Epithelial cell of esophagus (primary cell): ENCODE data around the gene GJB4.

Source experiments
- DNase-seq: peaks from one replicate; pipeline ENCODE4 v3.0.0; 2010; ENCODE audit warnings: low read depth
- H3K4me3 ChIP-seq: 2 replicates; pipeline ENCODE4 v1.5.1; 2011; ENCODE audit warnings: mild to moderate bottlenecking, low read length, control low read depth
- TF ChIP-seq, protein P1 (sequence below): IDR thresholded peaks from 2 replicates; pipeline ENCODE4 v1.5.1; 2011; ENCODE audit warnings: low read depth, mild to moderate bottlenecking, low read length, control low read depth, inconsistent platforms; ENCODE audit not compliant: insufficient read depth; ENCODE audit errors: missing control alignments

GJB4 gene

DNA sequence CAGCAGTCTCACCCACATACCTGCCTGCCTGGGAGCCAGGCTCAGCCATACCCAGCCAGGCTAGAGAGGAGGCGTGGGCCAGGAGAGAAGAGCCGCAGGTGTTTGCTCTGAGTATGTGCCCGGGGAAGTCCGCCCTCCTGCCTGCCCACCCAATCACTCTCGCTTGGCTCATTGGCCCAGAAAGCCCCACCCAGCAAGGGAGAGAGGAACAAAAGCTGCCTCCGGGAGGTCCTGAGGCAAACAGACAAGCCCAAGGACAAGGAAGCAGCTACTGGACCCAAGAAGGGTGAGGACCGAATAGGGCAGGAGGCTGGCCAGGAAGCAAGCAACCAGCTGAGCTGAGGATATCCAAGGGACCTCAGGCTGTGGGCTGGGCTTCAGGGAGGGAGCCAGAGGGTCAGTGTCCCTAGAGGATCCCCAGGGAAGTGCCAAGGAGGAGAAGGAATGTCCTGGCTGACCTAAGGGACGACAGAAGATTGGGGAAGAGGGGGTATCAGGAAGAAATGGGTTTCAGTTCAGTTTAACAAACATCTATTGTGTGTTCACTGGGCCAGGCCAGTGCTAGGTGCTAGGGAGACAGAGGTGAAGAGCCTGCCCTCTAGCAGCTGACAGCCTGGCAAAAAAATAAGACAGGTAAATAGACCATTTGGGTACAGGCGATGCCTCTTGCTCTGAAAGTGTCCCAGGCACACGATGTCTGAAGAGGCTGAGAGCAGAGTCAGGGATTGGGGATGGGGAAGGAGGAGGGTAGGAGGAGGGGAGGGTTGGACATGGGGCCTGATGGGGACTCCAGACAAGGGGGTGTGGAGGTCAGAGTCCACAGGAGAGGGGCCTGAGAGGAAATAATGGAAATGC lies at the start of gene GJB4:
Gene GJB4 (plus strand): TSS at position 238 of the 855 bp plus-strand sequence. CDS start 1,515 bp downstream, outside the sequence.
- TF ChIP-seq, protein P1, sequence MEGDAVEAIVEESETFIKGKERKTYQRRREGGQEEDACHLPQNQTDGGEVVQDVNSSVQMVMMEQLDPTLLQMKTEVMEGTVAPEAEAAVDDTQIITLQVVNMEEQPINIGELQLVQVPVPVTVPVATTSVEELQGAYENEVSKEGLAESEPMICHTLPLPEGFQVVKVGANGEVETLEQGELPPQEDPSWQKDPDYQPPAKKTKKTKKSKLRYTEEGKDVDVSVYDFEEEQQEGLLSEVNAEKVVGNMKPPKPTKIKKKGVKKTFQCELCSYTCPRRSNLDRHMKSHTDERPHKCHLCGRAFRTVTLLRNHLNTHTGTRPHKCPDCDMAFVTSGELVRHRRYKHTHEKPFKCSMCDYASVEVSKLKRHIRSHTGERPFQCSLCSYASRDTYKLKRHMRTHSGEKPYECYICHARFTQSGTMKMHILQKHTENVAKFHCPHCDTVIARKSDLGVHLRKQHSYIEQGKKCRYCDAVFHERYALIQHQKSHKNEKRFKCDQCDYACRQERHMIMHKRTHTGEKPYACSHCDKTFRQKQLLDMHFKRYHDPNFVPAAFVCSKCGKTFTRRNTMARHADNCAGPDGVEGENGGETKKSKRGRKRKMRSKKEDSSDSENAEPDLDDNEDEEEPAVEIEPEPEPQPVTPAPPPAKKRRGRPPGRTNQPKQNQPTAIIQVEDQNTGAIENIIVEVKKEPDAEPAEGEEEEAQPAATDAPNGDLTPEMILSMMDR = no peak
- DNase-seq = peak; percentile 79
- no peak within 1 kb of the TSS for H3K4me3 ChIP-seq

DNA sequence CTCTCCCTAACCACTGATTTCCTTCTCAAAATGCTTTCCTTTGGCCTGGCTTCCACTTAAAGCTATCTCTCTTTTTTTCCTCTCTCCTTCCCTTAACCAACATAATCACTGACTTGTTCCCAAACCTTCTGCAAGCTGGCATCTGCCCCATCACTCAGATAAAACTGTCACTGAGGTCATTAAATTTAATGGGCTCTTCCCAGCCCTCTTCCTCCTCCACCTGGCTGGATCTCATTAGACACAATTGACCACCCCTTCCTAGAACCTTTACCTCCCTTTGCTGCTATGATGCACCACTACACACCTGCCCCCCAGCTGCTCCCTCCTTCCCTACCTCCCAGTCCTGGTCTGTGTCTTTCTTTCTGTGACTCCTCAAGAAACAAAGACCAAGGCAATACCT lies 48.7 kb upstream of the GJB4 start:
- TF ChIP-seq, protein P1 = no peak
- DNase-seq = no peak
- no peak overlapping the region for H3K4me3 ChIP-seq

DNA sequence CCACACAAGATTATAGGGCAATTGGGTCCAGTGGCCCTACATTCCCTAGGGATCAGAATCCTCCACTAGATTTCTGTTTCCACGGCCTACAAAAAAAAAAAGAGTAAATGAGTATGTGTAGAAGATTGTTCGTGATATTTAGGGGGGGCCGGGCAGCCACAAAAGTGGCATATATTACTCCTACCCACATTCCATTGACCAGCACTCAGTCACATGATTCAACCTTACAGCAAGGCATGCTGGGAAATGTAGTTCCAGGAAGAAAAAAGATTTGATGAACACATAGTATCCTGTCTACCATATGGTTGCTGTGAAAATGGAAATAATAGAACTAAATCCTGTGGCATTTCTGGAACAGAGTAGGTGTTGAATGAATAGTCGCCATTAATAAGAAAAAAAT lies 48.1 kb upstream of the GJB4 start:
- H3K4me3 ChIP-seq = no peak overlapping the region
- DNase-seq = peak; percentile 4
- TF ChIP-seq, protein P1 = no peak

DNA sequence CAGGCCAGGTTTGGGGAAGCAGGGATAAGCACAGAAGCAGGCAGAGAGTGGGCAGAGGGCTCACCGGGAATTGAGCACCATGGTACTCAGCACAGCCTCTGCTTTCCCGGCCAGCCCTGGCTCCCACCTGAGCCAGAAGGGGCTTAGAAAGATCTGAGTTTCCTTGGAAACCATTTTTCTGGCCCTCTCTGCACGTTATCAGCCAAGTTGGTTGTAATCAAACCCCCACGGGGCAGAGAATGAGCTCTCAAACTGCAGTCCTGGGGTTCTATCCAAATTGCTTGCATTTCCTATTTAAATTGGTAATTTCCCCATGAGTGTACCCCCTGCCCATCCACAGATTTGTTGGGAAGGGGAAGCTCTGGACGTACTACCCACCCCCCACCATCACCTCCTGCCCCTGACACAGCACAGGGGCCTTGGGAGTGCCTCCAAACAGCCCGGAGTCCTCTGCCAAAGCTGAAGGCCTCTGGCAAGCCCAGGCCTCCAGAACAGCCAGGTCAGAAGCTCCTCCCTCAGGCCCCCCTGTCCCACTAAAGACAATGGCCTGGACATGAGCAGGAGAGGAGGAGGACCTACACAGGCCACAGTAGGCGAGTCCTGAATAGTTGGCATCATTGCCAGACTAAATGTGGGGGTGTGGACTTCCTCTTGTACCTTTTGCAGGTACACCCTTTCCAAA lies 47.4 kb upstream of the GJB4 start:
- H3K4me3 ChIP-seq = no peak overlapping the region
- DNase-seq = no peak
- TF ChIP-seq, protein P1 = no peak

DNA sequence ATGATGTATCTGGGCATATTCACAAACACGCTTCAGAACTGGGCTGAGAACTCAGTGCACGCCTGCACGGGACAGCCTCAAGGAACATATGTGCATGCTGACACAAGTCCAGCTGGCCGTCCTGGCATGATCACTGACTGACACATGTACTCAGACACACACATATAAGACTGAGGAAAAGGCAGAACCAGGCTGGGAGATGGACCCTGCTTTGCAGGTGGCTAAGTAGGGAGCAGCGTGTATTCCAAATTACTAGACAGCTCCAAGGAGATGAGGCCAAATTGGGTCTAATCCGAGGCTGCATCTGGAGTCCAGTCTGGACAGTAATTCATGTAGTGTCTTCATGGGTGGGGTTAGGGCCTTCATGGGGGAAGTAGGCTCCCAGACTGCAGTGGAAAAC lies 46.1 kb upstream of the GJB4 start:
- TF ChIP-seq, protein P1 = no peak
- H3K4me3 ChIP-seq = no peak overlapping the region
- DNase-seq = no peak

DNA sequence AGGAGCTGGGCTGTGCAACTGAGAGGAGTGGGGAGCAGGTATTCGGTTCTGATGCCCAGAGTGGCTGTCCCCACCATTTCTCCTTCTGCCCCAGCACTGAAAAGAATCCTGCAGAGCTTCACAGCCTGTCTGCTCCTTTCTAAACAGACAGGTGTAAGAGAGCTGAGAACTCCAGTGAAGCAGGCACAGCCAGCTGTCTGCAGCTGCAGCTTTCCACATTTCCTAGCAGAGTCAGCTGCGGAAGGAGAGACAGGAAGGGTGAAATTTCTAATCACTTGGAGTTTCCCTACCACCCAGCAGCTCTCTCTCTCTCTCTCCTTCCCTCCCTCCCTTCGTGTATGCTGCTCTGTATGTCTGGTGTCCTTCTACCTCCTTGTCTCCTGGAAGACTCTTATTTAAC lies 45.2 kb upstream of the GJB4 start:
- no peak overlapping the region for H3K4me3 ChIP-seq
- no peak for DNase-seq
- TF ChIP-seq, protein P1 = no peak
